ENCODE measurements around the gene SOX4.

The SOX4 gene

DNA sequence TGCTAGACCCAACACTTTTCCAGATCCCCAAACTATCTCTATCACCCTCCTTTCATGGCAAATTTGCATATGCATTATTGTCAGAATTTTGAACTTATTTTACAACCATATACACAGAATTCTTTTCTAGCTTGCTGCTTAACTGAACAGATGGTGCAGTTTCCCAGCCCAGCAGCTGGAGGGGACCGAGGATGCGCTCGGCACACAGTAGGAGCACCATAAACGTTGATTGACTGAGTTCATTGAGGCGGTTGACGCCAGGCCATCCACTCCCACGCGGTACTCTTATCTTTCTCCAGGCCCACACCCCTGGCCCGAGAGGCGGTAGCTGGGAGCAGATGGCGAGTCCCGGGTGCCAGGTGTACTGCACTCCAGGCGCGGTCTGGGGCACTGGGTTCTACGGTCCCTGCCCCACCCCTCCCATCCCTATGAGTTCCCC, 6.8 kb upstream of the SOX4 start:
- H3K4me3 ChIP-seq (ENCODE audit: low read length) = peak overlapping the region; percentile 72
- peaks cover 30% of the 10 kb centered on the region for H3K27me3 ChIP-seq (ENCODE audit: insufficient read depth, low read length)
- no peaks in the 10 kb centered on the region for H3K36me3 ChIP-seq (ENCODE audit: insufficient read depth, low read depth, low read length)
- peaks cover 5% of the 10 kb centered on the region; the same call in 1 of the 2 replicates for H3K4me1 ChIP-seq (ENCODE audit: insufficient read depth, low read length)
- H3K9ac ChIP-seq (ENCODE audit: low read depth, low read length) = peak overlapping the region; percentile 78; the same call in 1 of the 2 replicates
- no peaks in the 10 kb centered on the region for H3K9me3 ChIP-seq (ENCODE audit: insufficient read depth, low read depth, low read length)
- H3K27ac ChIP-seq (ENCODE audit: low read length) = no peak overlapping the region

DNA sequence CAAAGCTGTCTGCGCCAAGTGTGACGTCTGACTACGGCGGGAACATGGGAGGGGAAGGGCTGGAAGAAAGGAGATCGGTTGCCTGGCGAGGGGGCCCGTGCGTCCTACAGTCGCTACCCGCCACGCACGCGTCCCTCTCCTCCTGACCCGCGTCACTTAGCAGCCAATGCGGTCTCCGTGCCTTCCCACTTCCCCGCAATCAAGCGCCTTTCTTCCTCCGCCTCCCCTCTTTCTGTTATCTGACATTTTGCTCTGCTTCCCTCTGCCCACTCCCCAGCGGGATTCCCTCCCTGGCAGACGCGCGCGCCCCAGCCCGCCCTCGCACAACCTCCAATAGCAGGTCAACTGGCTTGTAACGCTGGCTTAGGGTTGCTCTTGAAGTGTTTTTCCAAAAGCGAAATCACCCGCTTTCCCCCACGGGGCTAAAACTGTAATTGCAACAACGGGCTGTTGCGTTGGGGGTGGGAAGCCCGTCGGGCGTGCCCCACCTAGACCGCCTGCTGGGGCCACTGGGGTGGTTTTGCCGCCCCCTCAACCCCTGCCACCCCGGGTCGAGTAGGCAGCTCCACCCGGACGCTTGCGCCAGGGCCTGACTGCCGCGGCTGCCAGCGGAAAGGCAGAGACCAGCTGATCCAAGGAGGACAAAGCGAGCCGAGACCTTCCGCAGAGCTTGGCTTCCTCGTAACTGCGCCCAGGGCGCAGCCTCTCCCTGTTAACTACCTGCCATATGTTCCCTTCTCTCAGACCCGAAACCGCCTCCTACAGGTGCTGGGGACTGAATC, 6.2 kb upstream of the SOX4 start:
- Histone ChIP-seq H3K27me3 (ENCODE audit: insufficient read depth, low read length) (peaks cover 30% of the 10 kb centered on the region), H3K4me3 (ENCODE audit: low read length) (peak overlapping the region; percentile 72), H3K27ac (ENCODE audit: low read length) (no peak overlapping the region), H3K36me3 (ENCODE audit: insufficient read depth, low read depth, low read length) (no peaks in the 10 kb centered on the region), H3K4me1 (ENCODE audit: insufficient read depth, low read length) (peaks cover 5% of the 10 kb centered on the region; the same call in 1 of the 2 replicates), H3K9ac (ENCODE audit: low read depth, low read length) (peak overlapping the region; percentile 78; the same call in 1 of the 2 replicates), H3K9me3 (ENCODE audit: insufficient read depth, low read depth, low read length) (no peaks in the 10 kb centered on the region)

DNA sequence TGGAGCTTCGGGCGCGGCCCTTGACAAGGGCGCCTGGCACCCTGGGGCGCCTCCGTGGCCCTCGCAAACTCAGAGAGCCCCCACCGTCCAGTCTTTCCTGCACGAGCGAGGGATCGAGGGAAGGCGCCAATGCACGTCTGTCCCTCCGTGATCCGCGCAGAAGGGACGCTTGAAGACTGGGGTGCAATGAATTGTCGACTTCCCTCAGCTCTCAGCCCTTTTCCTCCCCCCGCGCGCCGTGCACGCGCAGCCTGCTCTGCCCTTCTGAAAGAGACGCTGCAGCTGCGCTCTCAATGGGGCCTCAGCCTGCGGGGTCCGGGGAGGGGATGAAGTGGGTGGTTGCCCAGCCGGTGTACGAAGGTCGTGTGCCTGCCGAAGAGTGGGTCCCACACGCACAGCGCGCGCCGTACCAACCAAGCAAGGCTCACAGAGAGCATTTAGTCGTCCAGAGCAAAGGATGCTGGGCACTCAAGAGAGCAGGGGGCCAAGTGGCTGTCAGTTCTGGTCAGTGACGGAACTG, 5.5 kb upstream of the SOX4 start:
- peak overlapping the region; percentile 78; the same call in 1 of the 2 replicates for H3K9ac ChIP-seq (ENCODE audit: low read depth, low read length)
- H3K27me3 ChIP-seq (ENCODE audit: insufficient read depth, low read length) = peaks cover 30% of the 10 kb centered on the region
- H3K4me3 ChIP-seq (ENCODE audit: low read length) = peak overlapping the region; percentile 72
- no peaks in the 10 kb centered on the region for H3K9me3 ChIP-seq (ENCODE audit: insufficient read depth, low read depth, low read length)
- H3K27ac ChIP-seq (ENCODE audit: low read length) = no peak overlapping the region
- no peaks in the 10 kb centered on the region for H3K36me3 ChIP-seq (ENCODE audit: insufficient read depth, low read depth, low read length)
- peaks cover 7% of the 10 kb centered on the region for H3K4me1 ChIP-seq (ENCODE audit: insufficient read depth, low read length)

DNA sequence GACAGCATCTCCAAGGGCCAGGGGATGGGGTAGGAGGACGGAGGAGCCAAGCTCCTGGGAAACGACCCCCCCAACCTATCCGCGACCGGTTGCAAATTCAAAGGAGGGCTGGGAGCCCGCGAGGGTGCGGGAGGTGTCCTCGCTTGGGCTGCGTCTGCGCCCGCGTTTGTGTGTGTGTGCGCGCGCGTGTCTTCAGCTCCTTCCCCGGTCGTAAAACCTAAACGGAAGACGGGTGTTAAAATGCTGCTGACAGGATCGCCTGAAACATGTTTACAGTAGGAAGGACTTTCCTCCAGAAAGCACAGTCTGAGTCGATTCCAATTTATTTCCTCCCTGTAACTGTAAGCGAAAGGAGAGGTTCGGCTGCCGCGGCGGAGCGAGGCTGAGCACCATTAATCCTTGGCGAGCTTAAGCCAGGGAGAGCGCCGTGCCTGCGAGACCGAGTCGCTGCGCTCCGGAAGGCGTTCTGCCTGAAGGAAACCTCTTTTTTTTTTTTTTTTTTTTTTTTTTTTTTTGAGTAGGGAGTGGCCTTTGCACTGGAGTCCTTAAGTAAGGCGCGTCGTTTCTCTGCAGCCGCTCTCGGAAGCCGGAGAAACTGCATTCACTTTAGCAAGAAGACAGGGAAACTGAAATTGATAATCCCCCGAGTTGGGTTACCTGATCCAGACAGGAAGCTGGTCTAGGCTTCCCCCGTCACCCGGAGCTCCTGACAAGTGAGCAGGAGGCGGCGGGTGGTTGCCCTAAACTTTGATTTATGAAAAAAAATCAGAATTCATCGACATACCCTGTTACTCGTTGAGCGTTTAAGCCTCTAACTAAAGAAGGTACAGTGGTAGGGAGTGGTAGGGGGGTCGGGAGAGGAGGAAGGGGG, 4.8 kb upstream of the SOX4 start:
- H3K27ac ChIP-seq (ENCODE audit: low read length) = no peak overlapping the region
- no peaks in the 10 kb centered on the region for H3K36me3 ChIP-seq (ENCODE audit: insufficient read depth, low read depth, low read length)
- peak overlapping the region; percentile 72 for H3K4me3 ChIP-seq (ENCODE audit: low read length)
- peak overlapping the region; percentile 78; the same call in 1 of the 2 replicates for H3K9ac ChIP-seq (ENCODE audit: low read depth, low read length)
- H3K9me3 ChIP-seq (ENCODE audit: insufficient read depth, low read depth, low read length) = no peaks in the 10 kb centered on the region
- H3K27me3 ChIP-seq (ENCODE audit: insufficient read depth, low read length) = peaks cover 30% of the 10 kb centered on the region
- peaks cover 7% of the 10 kb centered on the region for H3K4me1 ChIP-seq (ENCODE audit: insufficient read depth, low read length)

DNA sequence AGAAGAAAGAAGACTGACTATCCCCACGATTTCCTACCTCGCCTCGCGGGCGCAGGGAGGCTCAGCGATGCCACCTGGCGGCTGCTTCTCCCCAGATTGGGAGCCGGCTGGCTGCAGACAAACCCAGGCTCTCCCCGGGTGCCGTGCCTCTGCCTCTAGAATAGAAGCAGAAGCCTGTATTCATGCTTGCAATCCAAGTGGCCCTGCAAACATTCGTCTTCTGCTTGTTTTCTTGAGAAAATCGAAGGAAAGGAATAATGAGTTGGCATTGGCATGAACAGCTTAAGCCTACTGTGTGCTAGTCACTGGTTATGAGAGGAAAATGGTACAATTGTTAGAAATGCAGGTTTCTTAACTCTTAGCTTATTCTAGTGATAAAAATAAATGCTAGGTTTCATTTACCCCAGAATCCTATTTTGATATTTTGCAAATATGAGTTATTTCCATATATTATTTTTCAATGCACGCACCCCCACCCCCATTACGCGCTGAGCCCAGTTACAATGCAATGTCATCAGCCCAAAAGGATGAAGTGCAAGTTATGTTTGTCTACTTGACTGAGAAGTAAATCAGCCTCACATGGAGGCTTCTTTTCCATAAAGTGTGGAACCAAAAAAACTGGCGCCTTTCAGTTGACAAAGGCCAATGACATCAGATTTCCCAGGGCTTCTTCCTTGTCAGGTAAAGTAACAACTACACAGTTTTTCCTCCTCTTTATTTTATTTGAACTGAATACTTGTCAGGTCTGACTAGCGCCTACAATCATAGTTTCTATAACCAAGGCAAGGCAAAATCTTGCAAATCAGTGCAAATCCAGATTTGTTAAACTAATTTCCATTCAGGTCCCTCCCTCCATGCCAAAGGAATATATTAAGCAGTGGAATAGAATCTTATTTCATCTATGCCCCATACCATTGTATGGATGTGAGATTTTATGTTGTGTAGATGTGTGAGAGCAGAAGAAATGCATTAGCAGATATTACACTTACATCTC, 3.9 kb upstream of the SOX4 start:
- H3K36me3 ChIP-seq (ENCODE audit: insufficient read depth, low read depth, low read length) = no peaks in the 10 kb centered on the region
- peak overlapping the region; percentile 78; the same call in 1 of the 2 replicates for H3K9ac ChIP-seq (ENCODE audit: low read depth, low read length)
- H3K27me3 ChIP-seq (ENCODE audit: insufficient read depth, low read length) = peaks cover 30% of the 10 kb centered on the region
- H3K4me1 ChIP-seq (ENCODE audit: insufficient read depth, low read length) = peaks cover 7% of the 10 kb centered on the region
- H3K9me3 ChIP-seq (ENCODE audit: insufficient read depth, low read depth, low read length) = no peaks in the 10 kb centered on the region
- H3K27ac ChIP-seq (ENCODE audit: low read length) = no peak overlapping the region
- H3K4me3 ChIP-seq (ENCODE audit: low read length) = peak overlapping the region; percentile 72

DNA sequence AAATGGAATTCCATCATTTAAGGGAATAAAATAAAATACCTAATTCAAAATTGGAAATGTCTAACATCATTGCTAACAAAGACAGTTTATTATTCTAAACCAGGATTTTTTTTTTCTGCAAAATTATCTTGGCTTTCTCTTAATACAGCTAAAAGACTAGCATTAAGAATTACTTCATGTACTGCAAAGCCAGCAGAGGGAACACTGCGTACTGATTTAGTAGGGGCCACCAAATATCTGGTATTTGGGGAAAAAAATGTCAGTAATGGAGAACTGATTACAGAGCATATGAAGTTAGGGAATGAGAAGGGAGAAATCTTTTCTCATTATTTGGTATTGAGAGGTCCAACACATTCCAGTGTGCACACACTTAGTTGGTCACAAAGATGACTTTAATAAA, 3.2 kb upstream of the SOX4 start:
- Histone ChIP-seq H3K4me1 (ENCODE audit: insufficient read depth, low read length) (peaks cover 7% of the 10 kb centered on the region), H3K27me3 (ENCODE audit: insufficient read depth, low read length) (peaks cover 30% of the 10 kb centered on the region), H3K27ac (ENCODE audit: low read length) (no peak overlapping the region), H3K4me3 (ENCODE audit: low read length) (no peak overlapping the region), H3K9me3 (ENCODE audit: insufficient read depth, low read depth, low read length) (no peaks in the 10 kb centered on the region), H3K9ac (ENCODE audit: low read depth, low read length) (no peak overlapping the region), H3K36me3 (ENCODE audit: insufficient read depth, low read depth, low read length) (no peaks in the 10 kb centered on the region)

DNA sequence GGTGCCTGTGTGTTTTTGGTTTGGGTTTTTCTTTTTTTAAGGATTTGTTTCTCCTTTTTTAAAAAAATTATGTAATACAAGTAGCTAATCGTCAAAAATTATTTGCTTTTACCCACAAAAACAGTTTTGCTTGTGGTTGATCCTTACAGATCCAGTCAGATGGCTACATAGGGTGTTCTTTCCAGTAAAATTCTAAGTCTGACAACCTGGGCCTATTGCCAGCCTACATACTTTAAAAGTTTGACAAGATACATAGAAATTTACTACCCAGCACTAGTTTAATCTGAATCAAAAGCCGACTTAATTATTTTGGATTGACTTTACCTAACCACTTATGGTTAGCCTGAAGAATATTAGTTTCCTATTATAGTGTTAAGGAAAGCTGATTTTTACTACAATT, 2.1 kb upstream of the SOX4 start:
- no peaks in the 10 kb centered on the region for H3K9me3 ChIP-seq (ENCODE audit: insufficient read depth, low read depth, low read length)
- no peak overlapping the region for H3K9ac ChIP-seq (ENCODE audit: low read depth, low read length)
- H3K36me3 ChIP-seq (ENCODE audit: insufficient read depth, low read depth, low read length) = peaks cover 9% of the 10 kb centered on the region
- peaks cover 23% of the 10 kb centered on the region for H3K27me3 ChIP-seq (ENCODE audit: insufficient read depth, low read length)
- H3K4me3 ChIP-seq (ENCODE audit: low read length) = no peak overlapping the region
- peaks cover 7% of the 10 kb centered on the region for H3K4me1 ChIP-seq (ENCODE audit: insufficient read depth, low read length)
- no peak overlapping the region for H3K27ac ChIP-seq (ENCODE audit: low read length)

DNA sequence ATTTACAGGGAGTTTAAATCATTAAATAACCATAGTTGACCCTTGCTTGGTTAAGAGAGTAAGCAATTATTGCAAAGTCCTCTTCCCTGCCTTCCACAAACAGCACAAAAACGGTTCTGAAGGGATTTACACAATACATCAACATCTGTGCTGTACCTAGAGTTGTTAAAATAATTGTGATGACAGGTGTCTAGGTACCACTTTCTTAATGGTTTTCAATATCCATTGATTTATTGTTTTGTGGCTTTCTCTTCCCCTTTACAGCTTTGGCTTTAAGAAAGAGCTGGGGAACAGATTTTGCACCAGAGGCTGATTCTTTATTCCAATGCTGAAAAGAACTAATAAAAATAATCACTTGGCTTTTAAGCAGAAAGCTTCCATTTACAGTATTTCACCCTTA, 598 bp upstream of the SOX4 start:
- peaks cover 8% of the 10 kb centered on the region for H3K27me3 ChIP-seq (ENCODE audit: insufficient read depth, low read length)
- peaks cover 17% of the 10 kb centered on the region for H3K36me3 ChIP-seq (ENCODE audit: insufficient read depth, low read depth, low read length)
- no peaks in the 10 kb centered on the region for H3K9me3 ChIP-seq (ENCODE audit: insufficient read depth, low read depth, low read length)
- peak overlapping the region; percentile 84 for H3K4me3 ChIP-seq (ENCODE audit: low read length)
- peaks cover 7% of the 10 kb centered on the region for H3K4me1 ChIP-seq (ENCODE audit: insufficient read depth, low read length)
- no peak overlapping the region for H3K27ac ChIP-seq (ENCODE audit: low read length)
- peak overlapping the region; percentile 13; the same call in 1 of the 2 replicates for H3K9ac ChIP-seq (ENCODE audit: low read depth, low read length)

DNA sequence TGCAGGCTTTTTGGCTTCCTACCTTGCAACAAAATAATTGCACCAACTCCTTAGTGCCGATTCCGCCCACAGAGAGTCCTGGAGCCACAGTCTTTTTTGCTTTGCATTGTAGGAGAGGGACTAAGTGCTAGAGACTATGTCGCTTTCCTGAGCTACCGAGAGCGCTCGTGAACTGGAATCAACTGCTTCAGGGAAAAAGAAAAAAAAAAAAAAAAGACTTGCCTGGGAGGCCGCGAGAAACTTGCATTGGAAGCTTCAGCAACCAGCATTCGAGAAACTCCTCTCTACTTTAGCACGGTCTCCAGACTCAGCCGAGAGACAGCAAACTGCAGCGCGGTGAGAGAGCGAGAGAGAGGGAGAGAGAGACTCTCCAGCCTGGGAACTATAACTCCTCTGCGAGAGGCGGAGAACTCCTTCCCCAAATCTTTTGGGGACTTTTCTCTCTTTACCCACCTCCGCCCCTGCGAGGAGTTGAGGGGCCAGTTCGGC, 420 bp downstream of the SOX4 start:
- H3K4me3 ChIP-seq (ENCODE audit: low read length) = peak overlapping the region; percentile 84
- H3K9me3 ChIP-seq (ENCODE audit: insufficient read depth, low read depth, low read length) = no peaks in the 10 kb centered on the region
- H3K27me3 ChIP-seq (ENCODE audit: insufficient read depth, low read length) = no peaks in the 10 kb centered on the region
- peaks cover 10% of the 10 kb centered on the region for H3K4me1 ChIP-seq (ENCODE audit: insufficient read depth, low read length)
- H3K36me3 ChIP-seq (ENCODE audit: insufficient read depth, low read depth, low read length) = peaks cover 27% of the 10 kb centered on the region
- peak overlapping the region; percentile 18 for H3K27ac ChIP-seq (ENCODE audit: low read length)
- H3K9ac ChIP-seq (ENCODE audit: low read depth, low read length) = peak overlapping the region; percentile 91

DNA sequence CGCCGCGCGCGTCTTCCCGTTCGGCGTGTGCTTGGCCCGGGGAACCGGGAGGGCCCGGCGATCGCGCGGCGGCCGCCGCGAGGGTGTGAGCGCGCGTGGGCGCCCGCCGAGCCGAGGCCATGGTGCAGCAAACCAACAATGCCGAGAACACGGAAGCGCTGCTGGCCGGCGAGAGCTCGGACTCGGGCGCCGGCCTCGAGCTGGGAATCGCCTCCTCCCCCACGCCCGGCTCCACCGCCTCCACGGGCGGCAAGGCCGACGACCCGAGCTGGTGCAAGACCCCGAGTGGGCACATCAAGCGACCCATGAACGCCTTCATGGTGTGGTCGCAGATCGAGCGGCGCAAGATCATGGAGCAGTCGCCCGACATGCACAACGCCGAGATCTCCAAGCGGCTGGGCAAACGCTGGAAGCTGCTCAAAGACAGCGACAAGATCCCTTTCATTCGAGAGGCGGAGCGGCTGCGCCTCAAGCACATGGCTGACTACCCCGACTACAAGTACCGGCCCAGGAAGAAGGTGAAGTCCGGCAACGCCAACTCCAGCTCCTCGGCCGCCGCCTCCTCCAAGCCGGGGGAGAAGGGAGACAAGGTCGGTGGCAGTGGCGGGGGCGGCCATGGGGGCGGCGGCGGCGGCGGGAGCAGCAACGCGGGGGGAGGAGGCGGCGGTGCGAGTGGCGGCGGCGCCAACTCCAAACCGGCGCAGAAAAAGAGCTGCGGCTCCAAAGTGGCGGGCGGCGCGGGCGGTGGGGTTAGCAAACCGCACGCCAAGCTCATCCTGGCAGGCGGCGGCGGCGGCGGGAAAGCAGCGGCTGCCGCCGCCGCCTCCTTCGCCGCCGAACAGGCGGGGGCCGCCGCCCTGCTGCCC, 1.1 kb downstream of the SOX4 start:
- Histone ChIP-seq H3K27me3 (ENCODE audit: insufficient read depth, low read length) (no peaks in the 10 kb centered on the region), H3K27ac (ENCODE audit: low read length) (peak overlapping the region; percentile 18)

More for the DNA sequence above, 1.1 kb downstream of the SOX4 start:
- H3K4me3 ChIP-seq (ENCODE audit: low read length) = peak overlapping the region; percentile 84
- peaks cover 13% of the 10 kb centered on the region for H3K4me1 ChIP-seq (ENCODE audit: insufficient read depth, low read length)
- H3K9me3 ChIP-seq (ENCODE audit: insufficient read depth, low read depth, low read length) = no peaks in the 10 kb centered on the region
- peaks cover 34% of the 10 kb centered on the region for H3K36me3 ChIP-seq (ENCODE audit: insufficient read depth, low read depth, low read length)
- H3K9ac ChIP-seq (ENCODE audit: low read depth, low read length) = peak overlapping the region; percentile 91
